ENCODE data around the gene KYNU.

- TF ChIP-seq, protein P1, sequence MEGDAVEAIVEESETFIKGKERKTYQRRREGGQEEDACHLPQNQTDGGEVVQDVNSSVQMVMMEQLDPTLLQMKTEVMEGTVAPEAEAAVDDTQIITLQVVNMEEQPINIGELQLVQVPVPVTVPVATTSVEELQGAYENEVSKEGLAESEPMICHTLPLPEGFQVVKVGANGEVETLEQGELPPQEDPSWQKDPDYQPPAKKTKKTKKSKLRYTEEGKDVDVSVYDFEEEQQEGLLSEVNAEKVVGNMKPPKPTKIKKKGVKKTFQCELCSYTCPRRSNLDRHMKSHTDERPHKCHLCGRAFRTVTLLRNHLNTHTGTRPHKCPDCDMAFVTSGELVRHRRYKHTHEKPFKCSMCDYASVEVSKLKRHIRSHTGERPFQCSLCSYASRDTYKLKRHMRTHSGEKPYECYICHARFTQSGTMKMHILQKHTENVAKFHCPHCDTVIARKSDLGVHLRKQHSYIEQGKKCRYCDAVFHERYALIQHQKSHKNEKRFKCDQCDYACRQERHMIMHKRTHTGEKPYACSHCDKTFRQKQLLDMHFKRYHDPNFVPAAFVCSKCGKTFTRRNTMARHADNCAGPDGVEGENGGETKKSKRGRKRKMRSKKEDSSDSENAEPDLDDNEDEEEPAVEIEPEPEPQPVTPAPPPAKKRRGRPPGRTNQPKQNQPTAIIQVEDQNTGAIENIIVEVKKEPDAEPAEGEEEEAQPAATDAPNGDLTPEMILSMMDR (IDR thresholded peaks at IDR 0.05) = no peak
- TF ChIP-seq POLR2A (IDR thresholded peaks at IDR 0.05) = no peak
Observed at GRCh38 chr2:142885543-142885942, 8.1 kb downstream of the KYNU start.
